ENCODE results near the gene MIA3.
A peak's percentile ranks its signal among the peaks of the same experiment; 100 is the strongest.
"Not testable (repeated sequence)": the region's sequence is repeated elsewhere in the genome, so short reads cannot be mapped to it uniquely, and the experiment has no call there.

Gene MIA3

GRCh38 chr1:222618001-222618879, at the start of gene MIA3:
MIA3 (plus strand) TSS chr1:222618097; CDS start chr1:222618111, 14 bp downstream.
- DNase-seq (ENCODE audit: low read depth in 2 of 2, low spot score in 1 of 2) = peak; percentile 27 to 43

- DNase-seq (ENCODE audit: low read depth in 2 of 2, low spot score in 1 of 2) = no peak
Observed at GRCh38 chr1:222570837-222571236, 47.1 kb upstream of the MIA3 start.

DNA sequence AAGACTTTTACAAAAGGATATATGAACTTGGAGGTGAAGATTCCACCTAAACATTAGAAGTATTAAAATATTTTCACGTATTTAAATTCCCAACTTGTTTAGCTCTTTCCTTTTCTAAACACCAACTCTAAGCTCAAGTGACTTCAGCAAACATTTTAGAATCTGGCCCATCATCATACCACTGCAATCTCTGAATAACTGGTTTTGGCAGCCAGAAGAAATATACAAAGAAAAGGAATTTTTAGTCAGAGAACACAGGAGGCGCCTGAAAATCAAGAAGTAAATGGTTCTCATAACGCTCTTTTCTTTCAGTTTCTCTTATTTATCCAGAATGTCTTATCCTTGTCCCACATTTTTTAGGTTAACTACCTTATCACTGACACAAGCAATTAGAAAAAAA, 38.6 kb upstream of the MIA3 start:
- no peak for DNase-seq (ENCODE audit: low read depth in 2 of 2, low spot score in 1 of 2)

DNA sequence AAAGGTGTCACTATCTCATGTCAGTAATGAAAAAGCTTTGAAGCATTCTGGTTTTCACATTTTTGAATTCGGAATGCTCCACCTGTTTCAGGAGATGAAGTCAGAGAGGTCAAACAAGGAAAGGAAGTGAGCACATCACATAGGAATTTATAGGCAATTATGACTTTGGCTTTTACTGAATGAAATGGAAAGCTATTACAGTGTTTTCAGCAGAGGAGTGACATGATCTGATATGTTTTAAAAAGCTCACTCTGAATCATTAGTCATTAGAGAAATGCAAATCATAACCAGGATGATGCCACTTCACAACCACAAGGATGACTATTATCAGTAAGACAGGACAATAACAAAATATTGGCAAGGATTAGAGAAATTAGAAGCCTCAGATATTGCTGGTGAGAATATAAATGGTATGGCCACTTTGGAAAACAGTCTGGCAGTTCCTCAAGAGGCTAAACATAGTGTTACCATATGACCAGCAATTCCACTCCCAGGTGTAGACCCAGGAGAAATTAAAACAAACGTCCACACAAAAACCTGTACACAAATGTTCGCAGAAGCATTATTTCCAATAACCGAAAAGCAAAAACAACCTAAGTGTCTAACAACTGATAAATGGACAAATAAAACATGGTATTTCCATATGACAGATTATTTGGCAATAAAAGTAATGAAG, 35.7 kb upstream of the MIA3 start:
- no peak for DNase-seq (ENCODE audit: low read depth in 2 of 2, low spot score in 1 of 2)

DNA sequence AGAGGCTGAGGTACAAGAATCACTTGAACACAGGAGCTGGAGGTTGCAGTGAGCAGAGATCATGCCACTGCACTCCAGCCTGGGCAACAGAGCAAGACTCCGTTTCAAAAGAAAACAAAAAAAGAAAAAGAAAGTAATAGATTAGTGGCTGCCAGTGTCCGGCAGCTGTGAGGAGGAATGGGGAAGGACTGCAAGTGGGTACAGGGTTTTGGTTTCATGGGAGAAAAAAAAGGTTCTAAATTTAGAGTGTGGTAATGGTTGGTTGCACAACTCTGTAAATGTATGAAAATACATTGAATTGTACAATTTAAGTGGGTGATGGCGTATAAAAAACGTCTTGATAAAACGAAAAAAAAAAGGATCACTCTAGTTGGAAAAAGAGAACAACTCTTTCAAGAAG, 34.8 kb upstream of the MIA3 start:
- DNase-seq (ENCODE audit: low read depth in 2 of 2, low spot score in 1 of 2) = no peak

DNA sequence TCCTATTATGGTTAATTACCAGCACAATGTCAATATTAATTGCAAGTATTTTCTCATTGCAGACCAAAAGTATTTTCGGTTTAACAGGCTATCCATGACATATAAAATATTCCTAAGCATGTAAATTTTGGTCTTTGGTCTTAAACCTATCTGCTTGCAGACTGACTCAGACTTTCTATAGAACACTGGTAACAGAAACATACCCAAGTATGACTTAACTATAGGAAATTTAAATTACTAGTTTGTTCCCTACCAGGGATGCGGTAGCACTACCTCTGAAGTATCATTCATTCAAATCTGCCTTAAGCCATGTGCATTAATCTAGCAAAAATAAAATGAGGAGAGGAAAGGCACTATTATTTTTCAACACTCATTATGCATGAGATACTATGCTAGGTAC, 31.1 kb upstream of the MIA3 start:
- no peak for DNase-seq (ENCODE audit: low read depth in 2 of 2, low spot score in 1 of 2)

- DNase-seq (ENCODE audit: low read depth in 2 of 2, low spot score in 1 of 2) = no peak
Observed at GRCh38 chr1:222588135-222588534, 29.8 kb upstream of the MIA3 start.

GRCh38 chr1:222589462-222590302, 28.2 kb upstream of the MIA3 start, which contains the start of gene TAF1A:
TAF1A (minus strand) TSS chr1:222589933.
- DNase-seq (ENCODE audit: low read depth in 2 of 2, low spot score in 1 of 2) = peak; percentile 62 to 68

DNA sequence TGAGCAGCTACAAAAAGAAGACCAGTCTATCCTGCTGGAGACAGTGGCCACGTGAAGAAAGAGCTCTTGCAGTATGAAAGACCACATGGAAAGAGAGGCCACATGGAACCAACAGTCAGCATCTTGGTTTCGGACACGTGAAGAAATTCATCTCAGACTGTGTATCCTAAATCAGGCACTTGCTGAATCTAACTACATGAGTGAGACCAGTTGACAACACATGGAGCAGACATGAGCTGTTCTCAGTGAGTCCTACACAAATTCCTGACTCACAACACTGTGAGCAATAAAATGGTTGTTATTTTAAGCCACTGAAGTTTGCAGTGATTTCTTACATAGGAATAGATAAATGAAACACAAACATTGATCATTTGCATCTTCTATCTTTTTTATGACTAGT, 25.7 kb upstream of the MIA3 start:
- DNase-seq (ENCODE audit: low read depth in 2 of 2, low spot score in 1 of 2) = no peak

- DNase-seq (ENCODE audit: low read depth in 2 of 2, low spot score in 1 of 2) = no peak
Observed at GRCh38 chr1:222594789-222595188, 23.1 kb upstream of the MIA3 start.

DNA sequence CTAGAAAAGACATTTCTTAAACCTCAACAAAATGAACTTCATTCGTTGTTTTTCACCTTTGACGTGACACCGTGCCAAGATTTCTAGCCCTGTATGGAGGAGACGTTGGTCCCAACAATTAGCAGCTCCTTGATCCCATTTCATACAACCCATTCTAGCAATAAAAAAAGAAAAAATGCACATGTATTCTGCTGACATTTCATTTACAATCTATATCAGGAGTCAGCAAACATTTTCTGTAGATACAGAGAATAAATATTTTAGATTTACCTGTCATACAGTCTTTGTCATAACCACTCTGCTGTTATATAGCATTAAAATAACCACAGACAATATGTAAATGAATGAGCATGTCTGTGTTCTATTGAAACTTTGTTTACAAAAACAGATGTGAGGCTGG, 21.2 kb upstream of the MIA3 start:
- no peak for DNase-seq (ENCODE audit: low read depth in 2 of 2, low spot score in 1 of 2)

GRCh38 chr1:222600281-222600680, 17.6 kb upstream of the MIA3 start:
- DNase-seq (ENCODE audit: low read depth in 2 of 2, low spot score in 1 of 2) = no peak

DNA sequence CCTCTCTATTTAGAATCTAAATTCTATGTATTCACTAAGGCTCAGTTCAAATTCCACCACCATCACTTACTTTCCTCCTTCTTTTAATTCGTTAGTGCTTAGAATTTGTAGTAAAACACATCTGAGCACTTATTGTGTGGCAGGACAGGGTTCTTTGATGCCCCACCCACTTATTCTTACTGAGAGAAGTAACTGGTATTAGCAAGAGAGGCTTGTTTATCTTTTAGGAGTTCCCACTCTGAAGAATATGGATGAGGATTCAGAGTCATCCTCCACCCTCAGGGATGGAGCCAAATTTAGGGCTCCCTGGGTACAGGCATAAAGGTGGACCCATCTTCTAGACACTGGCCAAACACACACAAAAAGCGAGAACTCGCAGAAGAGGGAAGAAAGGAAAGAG, 16.6 kb upstream of the MIA3 start:
- no peak for DNase-seq (ENCODE audit: low read depth in 2 of 2, low spot score in 1 of 2)

GRCh38 chr1:222606757-222607156, 11.1 kb upstream of the MIA3 start:
- DNase-seq (ENCODE audit: low read depth in 2 of 2, low spot score in 1 of 2) = no peak

GRCh38 chr1:222609111-222609510, 8.8 kb upstream of the MIA3 start:
- DNase-seq (ENCODE audit: low read depth in 2 of 2, low spot score in 1 of 2) = not testable (repeated sequence)

- DNase-seq (ENCODE audit: low read depth in 2 of 2, low spot score in 1 of 2) = no peak
Observed at GRCh38 chr1:222610728-222611127, 7.2 kb upstream of the MIA3 start.

GRCh38 chr1:222613627-222614026, 4.3 kb upstream of the MIA3 start:
- DNase-seq (ENCODE audit: low read depth in 2 of 2, low spot score in 1 of 2) = no peak

- no peak for DNase-seq (ENCODE audit: low read depth in 2 of 2, low spot score in 1 of 2)
Observed at GRCh38 chr1:222616525-222616924, 1.4 kb upstream of the MIA3 start.

DNA sequence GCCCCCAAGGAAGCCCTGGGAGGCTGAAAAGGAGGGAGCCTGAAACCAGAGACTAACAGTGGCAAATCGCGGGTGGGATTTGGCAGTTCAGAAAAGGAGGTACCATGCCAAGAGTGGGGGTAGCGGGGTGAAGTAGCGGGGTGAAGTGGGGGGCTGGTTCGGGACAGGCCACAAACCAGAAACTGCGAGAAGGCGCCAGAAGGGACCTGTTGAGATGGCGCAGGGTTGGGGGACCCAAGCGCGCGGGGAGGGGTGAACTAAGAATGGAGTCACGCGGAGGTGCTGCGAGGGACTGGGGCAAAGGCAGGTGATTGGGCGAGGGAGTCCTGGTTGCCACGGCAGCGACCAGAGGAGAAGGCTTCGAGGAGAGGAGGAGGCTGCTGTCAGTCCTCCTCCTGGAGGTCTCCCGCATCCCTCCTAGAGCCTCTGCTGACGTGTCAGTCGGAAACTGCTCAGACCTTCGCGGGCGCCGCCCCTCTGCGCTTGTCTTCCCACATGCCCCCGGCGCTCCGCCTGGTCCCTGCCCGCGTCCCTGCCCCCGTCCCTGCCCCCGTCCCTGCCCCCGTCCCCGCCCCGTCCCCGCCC, 438 bp upstream of the MIA3 start:
- DNase-seq (ENCODE audit: low read depth in 2 of 2, low spot score in 1 of 2) = peak; percentile 73 to 89

GRCh38 chr1:222618880-222619596, 1.1 kb downstream of the MIA3 start:
- no peak for DNase-seq (ENCODE audit: low read depth in 2 of 2, low spot score in 1 of 2)

DNA sequence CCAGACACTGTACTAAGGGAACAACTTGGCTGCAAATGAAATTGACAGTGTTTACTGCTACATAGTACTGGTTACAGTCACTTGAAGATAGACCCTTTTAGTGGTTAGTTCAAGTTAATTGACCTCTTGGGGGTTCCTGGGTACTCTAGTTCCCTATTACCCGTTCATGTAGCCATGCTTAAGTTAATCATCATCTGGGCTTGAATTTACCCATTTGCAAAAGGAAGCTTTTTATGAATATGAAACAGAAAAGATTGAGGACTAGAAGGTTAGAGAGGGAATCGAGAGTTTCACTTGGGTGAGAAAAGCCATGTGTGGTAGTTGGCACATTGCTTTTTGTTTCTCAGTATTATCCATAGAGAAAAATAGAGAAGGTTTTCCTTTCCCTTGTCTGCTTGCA, 2.7 kb downstream of the MIA3 start:
- no peak for DNase-seq (ENCODE audit: low read depth in 2 of 2, low spot score in 1 of 2)

All from stimulated activated CD8-positive, alpha-beta memory T cell treated with anti-CD3 and anti-CD28 coated beads, Interleukin-4, amount 100 ng/mL, for 4 hours (primary cell).